GM19395 (cell line): ENCODE results near the gene CEP95.
"Not testable (repeated sequence)": the region's sequence is repeated elsewhere in the genome, so short reads cannot be mapped to it uniquely, and the experiment has no call there.

Experiments used
- ATAC-seq: cut with Tn5 transposase; IDR thresholded peaks from one replicate; pipeline ENCODE4 v1.9.1; 2021; ENCODE audit warnings: mild to moderate bottlenecking, moderate library complexity; ENCODE audit not compliant: unreplicated experiment

CEP95 gene

GRCh38 chr17:64506576-64507412 lies at the start of gene CEP95:
Gene CEP95, plus strand, starts transcription at chr17:64506977. Its CDS starts 121 bp downstream, at chr17:64507098.
- peak; percentile 61 for ATAC-seq

- no peak for ATAC-seq
These were observed 49.6 kb upstream of the CEP95 start for GRCh38 chr17:64457156-64457555.

- no peak for ATAC-seq
These were observed 48.0 kb upstream of the CEP95 start for GRCh38 chr17:64458756-64459155.

- no peak for ATAC-seq
These were observed 47.5 kb upstream of the CEP95 start for GRCh38 chr17:64459284-64459747.

GRCh38 chr17:64459818-64460217 lies 47.0 kb upstream of the CEP95 start:
- ATAC-seq = not testable (repeated sequence)

- no peak for ATAC-seq
These were observed 45.8 kb upstream of the CEP95 start for GRCh38 chr17:64460955-64461354.

- no peak for ATAC-seq
These were observed 45.0 kb upstream of the CEP95 start for GRCh38 chr17:64461788-64462187.

- ATAC-seq = no peak
These were observed 40.6 kb upstream of the CEP95 start for GRCh38 chr17:64466019-64466735.

- not testable (repeated sequence) for ATAC-seq
These were observed 39.9 kb upstream of the CEP95 start for GRCh38 chr17:64466834-64467233.

- ATAC-seq = no peak
These were observed 36.2 kb upstream of the CEP95 start for GRCh38 chr17:64470625-64471024.

- no peak for ATAC-seq
These were observed 35.3 kb upstream of the CEP95 start for GRCh38 chr17:64471440-64471839.

GRCh38 chr17:64472564-64472963 lies 34.2 kb upstream of the CEP95 start:
- no peak for ATAC-seq

GRCh38 chr17:64477849-64478248 lies 28.9 kb upstream of the CEP95 start:
- no peak for ATAC-seq

- ATAC-seq = no peak
These were observed 25.8 kb upstream of the CEP95 start for GRCh38 chr17:64480951-64481350.

GRCh38 chr17:64484380-64484779 lies 22.4 kb upstream of the CEP95 start:
- no peak for ATAC-seq

GRCh38 chr17:64488301-64488700 lies 18.5 kb upstream of the CEP95 start:
- no peak for ATAC-seq

GRCh38 chr17:64491034-64491860 lies 15.5 kb upstream of the CEP95 start:
- ATAC-seq = no peak

GRCh38 chr17:64491994-64492393 lies 14.8 kb upstream of the CEP95 start:
- no peak for ATAC-seq

- no peak for ATAC-seq
These were observed 14.2 kb upstream of the CEP95 start for GRCh38 chr17:64492481-64493109.

- ATAC-seq = no peak
These were observed 12.7 kb upstream of the CEP95 start for GRCh38 chr17:64494121-64494520.

- ATAC-seq = not testable (repeated sequence)
These were observed 11.5 kb upstream of the CEP95 start for GRCh38 chr17:64495300-64495699.
